RKO (cell line): ENCODE data around the gene SLC7A5.
"Not testable (repeated sequence)": the region's sequence is repeated elsewhere in the genome, so short reads cannot be mapped to it uniquely, and the experiment has no call there.

Experiments used
- DNase-seq: peaks from one replicate; pipeline ENCODE4 v3.0.0-alpha.2; 2016; ENCODE audit warnings: low spot score

Gene SLC7A5

GRCh38 chr16:87794485-87795078, 74.7 kb downstream of the SLC7A5 start:
- no peak for DNase-seq

GRCh38 chr16:87792205-87792565, 77.1 kb downstream of the SLC7A5 start:
- no peak for DNase-seq

GRCh38 chr16:87791295-87792204, 77.8 kb downstream of the SLC7A5 start:
- no peak for DNase-seq

GRCh38 chr16:87790292-87791100, 78.8 kb downstream of the SLC7A5 start:
- DNase-seq = no peak

GRCh38 chr16:87789437-87790291, 79.6 kb downstream of the SLC7A5 start:
- DNase-seq = peak; percentile 68

- DNase-seq = not testable (repeated sequence)
These were observed 80.4 kb downstream of the SLC7A5 start for GRCh38 chr16:87788730-87789436.

- DNase-seq = not testable (repeated sequence)
These were observed 81.7 kb downstream of the SLC7A5 start for GRCh38 chr16:87787451-87788091.

- DNase-seq = no peak
These were observed 84.5 kb downstream of the SLC7A5 start for GRCh38 chr16:87784812-87785211.

- DNase-seq = no peak
These were observed 87.3 kb downstream of the SLC7A5 start for GRCh38 chr16:87782033-87782432.

GRCh38 chr16:87780385-87780989, 88.8 kb downstream of the SLC7A5 start:
- no peak for DNase-seq
